ENCODE data around the gene TTC19.

The TTC19 gene, protein sequence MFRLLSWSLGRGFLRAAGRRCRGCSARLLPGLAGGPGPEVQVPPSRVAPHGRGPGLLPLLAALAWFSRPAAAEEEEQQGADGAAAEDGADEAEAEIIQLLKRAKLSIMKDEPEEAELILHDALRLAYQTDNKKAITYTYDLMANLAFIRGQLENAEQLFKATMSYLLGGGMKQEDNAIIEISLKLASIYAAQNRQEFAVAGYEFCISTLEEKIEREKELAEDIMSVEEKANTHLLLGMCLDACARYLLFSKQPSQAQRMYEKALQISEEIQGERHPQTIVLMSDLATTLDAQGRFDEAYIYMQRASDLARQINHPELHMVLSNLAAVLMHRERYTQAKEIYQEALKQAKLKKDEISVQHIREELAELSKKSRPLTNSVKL

DNA sequence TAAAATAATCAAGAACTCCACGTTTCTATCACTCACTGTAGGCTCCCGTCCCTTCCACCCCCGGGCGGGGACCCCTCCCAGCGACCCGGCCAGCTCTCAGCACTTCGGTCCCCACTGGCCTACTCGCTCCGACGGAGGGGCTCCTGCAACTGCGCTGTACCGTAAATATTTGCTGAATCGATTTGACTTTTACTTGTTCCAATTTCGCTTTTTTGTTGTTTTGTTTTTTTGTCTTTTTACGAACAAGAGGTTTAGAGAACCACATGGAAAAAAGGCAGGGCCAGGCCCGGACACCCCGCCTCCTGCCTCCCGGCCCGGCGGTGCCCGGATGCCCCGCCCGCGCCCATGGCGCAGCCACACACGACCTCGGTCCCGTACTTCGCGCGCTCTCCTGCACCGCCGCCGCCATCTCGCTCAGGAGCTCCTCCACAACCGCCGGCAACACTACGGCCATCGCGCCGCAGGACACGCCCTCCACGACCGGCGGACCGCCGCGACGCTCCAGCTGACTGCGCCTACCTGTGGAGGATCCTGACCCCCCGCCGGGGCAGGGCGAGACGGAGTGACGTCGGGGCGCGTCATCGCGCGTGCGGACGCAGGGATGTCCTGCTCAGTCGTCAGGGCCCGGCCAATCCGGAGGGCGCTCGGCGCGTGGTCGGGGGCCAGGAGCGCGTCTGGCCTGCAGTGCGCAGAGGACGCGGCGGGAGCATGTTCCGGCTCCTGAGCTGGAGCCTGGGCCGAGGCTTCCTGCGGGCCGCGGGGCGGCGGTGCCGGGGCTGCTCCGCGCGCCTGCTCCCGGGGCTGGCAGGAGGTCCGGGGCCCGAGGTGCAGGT lies at the start of gene TTC19, which contains the start of gene ZSWIM7:
TTC19 (plus strand) TSS at position 684 of the 833 bp plus-strand sequence; CDS start at position 709, 25 bp downstream.
ZSWIM7 (minus strand) TSS at position 564 of the 833 bp plus-strand sequence; CDS start at position 454, 110 bp downstream.
- H3K4me1 ChIP-seq (ENCODE audit: insufficient read depth, poor library complexity, severe bottlenecking): peaks cover 11% of the 10 kb centered on the region
- peak within 1 kb of the TSS; percentile 65 for H3K4me3 ChIP-seq (ENCODE audit: severe bottlenecking)
- TF ChIP-seq, protein P1, sequence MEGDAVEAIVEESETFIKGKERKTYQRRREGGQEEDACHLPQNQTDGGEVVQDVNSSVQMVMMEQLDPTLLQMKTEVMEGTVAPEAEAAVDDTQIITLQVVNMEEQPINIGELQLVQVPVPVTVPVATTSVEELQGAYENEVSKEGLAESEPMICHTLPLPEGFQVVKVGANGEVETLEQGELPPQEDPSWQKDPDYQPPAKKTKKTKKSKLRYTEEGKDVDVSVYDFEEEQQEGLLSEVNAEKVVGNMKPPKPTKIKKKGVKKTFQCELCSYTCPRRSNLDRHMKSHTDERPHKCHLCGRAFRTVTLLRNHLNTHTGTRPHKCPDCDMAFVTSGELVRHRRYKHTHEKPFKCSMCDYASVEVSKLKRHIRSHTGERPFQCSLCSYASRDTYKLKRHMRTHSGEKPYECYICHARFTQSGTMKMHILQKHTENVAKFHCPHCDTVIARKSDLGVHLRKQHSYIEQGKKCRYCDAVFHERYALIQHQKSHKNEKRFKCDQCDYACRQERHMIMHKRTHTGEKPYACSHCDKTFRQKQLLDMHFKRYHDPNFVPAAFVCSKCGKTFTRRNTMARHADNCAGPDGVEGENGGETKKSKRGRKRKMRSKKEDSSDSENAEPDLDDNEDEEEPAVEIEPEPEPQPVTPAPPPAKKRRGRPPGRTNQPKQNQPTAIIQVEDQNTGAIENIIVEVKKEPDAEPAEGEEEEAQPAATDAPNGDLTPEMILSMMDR (IDR thresholded peaks at IDR 0.05; ENCODE audit: poor library complexity, severe bottlenecking): no peak
- DNase-seq (ENCODE audit: low spot score): peak; percentile 96
- peak; percentile 92 for ATAC-seq (ENCODE audit: low read depth)
- peak within 1 kb of the TSS; percentile 81 for H3K27ac ChIP-seq (ENCODE audit: poor library complexity, severe bottlenecking)
- no peaks in the 10 kb centered on the region for H3K27me3 ChIP-seq (ENCODE audit: insufficient read depth, poor library complexity, severe bottlenecking)
- no peaks in the 10 kb centered on the region for H3K9me3 ChIP-seq (ENCODE audit: severe bottlenecking)
- peaks cover 47% of the 10 kb centered on the region for H3K36me3 ChIP-seq (ENCODE audit: low read depth)

DNA sequence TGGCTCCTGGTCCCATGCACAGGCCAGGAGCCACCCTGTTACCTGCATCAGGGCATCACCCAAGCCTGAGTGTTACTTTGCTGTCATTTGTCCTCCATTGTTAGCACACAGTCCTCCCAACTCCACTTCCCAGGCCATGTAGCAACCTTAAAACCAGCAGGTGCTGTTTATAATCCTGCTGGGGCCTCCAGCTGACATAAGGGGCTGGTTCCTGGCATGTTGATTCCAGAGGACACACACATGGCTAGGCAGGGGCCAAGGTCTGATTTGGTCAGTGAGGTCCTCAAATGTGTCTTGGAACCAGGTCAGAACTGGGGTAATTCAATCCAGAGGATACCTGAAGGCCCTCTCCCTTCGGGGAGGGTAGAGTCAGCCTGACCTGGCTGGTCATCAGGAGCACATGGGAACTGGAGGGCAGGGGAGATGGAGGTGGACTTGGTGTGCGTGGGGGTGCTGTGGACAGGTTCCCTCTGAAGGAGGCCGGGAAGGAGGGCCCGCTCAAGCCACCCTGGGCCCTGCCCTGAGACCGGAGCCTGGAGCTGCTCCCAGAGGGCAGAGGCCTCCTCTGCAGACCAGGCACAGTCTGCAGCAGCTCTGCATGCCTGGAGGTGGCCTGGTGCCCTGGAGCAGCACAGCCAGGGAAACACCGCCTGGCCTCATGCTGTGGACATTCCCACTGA lies 48.1 kb upstream of the TTC19 start:
- H3K4me1 ChIP-seq (ENCODE audit: insufficient read depth, poor library complexity, severe bottlenecking): peaks cover 25% of the 10 kb centered on the region
- H3K27me3 ChIP-seq (ENCODE audit: insufficient read depth, poor library complexity, severe bottlenecking): no peaks in the 10 kb centered on the region
- no peaks in the 10 kb centered on the region for H3K9me3 ChIP-seq (ENCODE audit: severe bottlenecking)
- DNase-seq (ENCODE audit: low spot score) (no peak), ATAC-seq (ENCODE audit: low read depth) (no peak)
- no peak overlapping the region for H3K4me3 ChIP-seq (ENCODE audit: severe bottlenecking)
- H3K27ac ChIP-seq (ENCODE audit: poor library complexity, severe bottlenecking): no peak overlapping the region
- TF ChIP-seq, protein P1 (IDR thresholded peaks at IDR 0.05; ENCODE audit: poor library complexity, severe bottlenecking): no peak
- H3K36me3 ChIP-seq (ENCODE audit: low read depth): peaks cover 4% of the 10 kb centered on the region; the same call in 1 of the 2 replicates

DNA sequence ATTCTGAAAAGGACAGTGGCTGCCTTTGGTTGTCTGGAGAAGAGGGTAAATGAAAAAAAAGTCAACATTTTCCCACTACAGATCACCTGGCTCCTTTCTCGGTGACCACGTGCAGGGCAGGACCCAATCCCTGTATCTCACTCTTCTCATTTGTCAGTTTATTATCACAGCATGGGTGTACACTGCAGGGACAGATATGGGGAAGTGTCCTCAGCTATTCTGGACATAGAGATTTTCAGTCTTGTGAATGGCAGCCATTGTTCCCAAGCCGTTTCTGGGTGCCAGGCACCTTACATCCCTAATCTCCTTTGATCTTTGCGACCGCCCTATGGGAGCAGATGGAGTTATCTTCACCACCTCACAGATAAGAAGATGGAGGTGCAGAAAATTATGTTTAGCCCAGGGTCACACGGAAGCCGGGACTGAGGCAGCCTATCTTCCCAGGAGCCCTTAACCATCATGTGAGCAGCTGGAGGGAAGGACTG lies 47.5 kb upstream of the TTC19 start:
- Histone ChIP-seq H3K36me3 (ENCODE audit: low read depth) (peaks cover 4% of the 10 kb centered on the region; the same call in 1 of the 2 replicates), H3K27ac (ENCODE audit: poor library complexity, severe bottlenecking) (no peak overlapping the region), H3K9me3 (ENCODE audit: severe bottlenecking) (no peaks in the 10 kb centered on the region), H3K4me1 (ENCODE audit: insufficient read depth, poor library complexity, severe bottlenecking) (peaks cover 30% of the 10 kb centered on the region), H3K27me3 (ENCODE audit: insufficient read depth, poor library complexity, severe bottlenecking) (no peaks in the 10 kb centered on the region), H3K4me3 (ENCODE audit: severe bottlenecking) (no peak overlapping the region)
- ATAC-seq (ENCODE audit: low read depth) (no peak), DNase-seq (ENCODE audit: low spot score) (no peak)
- TF ChIP-seq, protein P1 (IDR thresholded peaks at IDR 0.05; ENCODE audit: poor library complexity, severe bottlenecking): no peak

DNA sequence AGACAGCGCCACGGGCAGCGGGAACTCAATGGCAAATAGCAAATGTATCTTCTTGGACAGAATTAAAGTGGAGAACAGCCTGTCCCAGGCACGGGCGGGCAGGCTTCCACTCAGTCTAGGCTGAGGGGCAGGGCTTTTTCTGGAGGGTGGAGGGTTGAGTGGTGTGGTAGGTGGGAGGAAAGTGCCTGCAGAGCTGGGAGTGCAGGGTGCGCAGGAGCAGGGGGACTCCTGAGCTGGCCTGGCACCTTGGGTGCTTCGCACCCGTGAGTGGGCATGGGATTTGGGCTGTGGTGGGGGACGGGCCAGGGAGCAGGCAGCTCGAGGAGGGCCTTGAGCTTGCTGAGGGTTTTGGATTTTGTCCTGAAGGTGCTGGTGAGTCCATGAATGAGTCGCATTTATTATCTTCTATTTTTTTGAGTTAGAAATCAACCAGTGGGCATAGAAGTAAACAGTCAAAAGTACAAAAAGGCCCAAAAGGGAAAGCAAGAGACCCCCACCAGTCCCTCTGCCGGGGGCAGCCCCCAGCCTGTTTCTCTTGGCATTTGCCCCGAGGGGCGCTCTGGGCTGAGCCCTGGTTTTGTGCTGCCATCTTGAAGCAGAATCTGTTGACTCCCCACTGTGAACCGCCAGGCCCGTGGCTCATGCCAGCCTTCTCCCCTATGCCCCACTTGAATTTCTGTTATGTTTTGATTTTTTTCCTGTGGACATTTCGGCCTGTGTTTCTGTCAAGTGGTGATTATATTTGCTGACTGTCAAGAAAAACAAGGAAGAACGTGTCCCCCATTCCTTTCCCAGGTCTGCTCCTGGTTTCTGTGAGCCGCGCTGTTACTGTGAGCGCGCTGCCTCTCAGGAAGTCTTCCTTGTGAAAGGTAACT lies 46.5 kb upstream of the TTC19 start:
- Histone ChIP-seq H3K27ac (ENCODE audit: poor library complexity, severe bottlenecking) (peak overlapping the region; percentile 69), H3K36me3 (ENCODE audit: low read depth) (peaks cover 4% of the 10 kb centered on the region; the same call in 1 of the 2 replicates), H3K9me3 (ENCODE audit: severe bottlenecking) (no peaks in the 10 kb centered on the region), H3K4me3 (ENCODE audit: severe bottlenecking) (no peak overlapping the region), H3K27me3 (ENCODE audit: insufficient read depth, poor library complexity, severe bottlenecking) (no peaks in the 10 kb centered on the region), H3K4me1 (ENCODE audit: insufficient read depth, poor library complexity, severe bottlenecking) (peaks cover 28% of the 10 kb centered on the region)
- TF ChIP-seq, protein P1 (IDR thresholded peaks at IDR 0.05; ENCODE audit: poor library complexity, severe bottlenecking): no peak
- no peak for DNase-seq (ENCODE audit: low spot score)
- ATAC-seq (ENCODE audit: low read depth): no peak
